Smooth muscle cell (in vitro differentiated cells): ENCODE measurements around the gene WFDC10B. TPM values are rescaled to one million over a fixed set of nuclear protein-coding genes. Genes with fewer than 3 reads are reported as not detected.

Experiments used
- DNase-seq: peaks from one replicate; lab custom pipeline; 2025; ENCODE audit not compliant: unreplicated experiment; lab: John Stamatoyannopoulos, UW
- H2AFZ ChIP-seq: fragments of 200-600 bp; sonication (generic); 2 replicates; pipeline ENCODE4 v1.6.0; 2016; ENCODE audit warnings: antibody characterized with exemption, low read depth, mild to moderate bottlenecking
- H3F3A ChIP-seq: fragments of 200-600 bp; sonication (generic); 2 replicates; pipeline ENCODE4 v1.6.0; 2017; ENCODE audit warnings: antibody characterized with exemption, low read depth
- H3K27ac ChIP-seq: fragments of 200-600 bp; sonication (generic); 2 replicates; pipeline ENCODE4 v1.5.1; 2016; ENCODE audit warnings: low read depth, mild to moderate bottlenecking
- H3K27me3 ChIP-seq: fragments of 200-600 bp; sonication (generic); 2 replicates; pipeline ENCODE4 v1.6.1; 2016; ENCODE audit warnings: low read depth, mild to moderate bottlenecking
- H3K36me3 ChIP-seq: fragments of 200-600 bp; sonication (generic); 2 replicates; pipeline ENCODE4 v1.5.1; 2016; ENCODE audit warnings: low read depth
- H3K4me1 ChIP-seq: fragments of 200-600 bp; sonication (generic); 2 replicates; pipeline ENCODE4 v1.5.1; 2016; ENCODE audit warnings: low read depth
- H3K4me2 ChIP-seq: fragments of 200-600 bp; sonication (generic); 2 replicates; pipeline ENCODE4 v1.6.0; 2016; ENCODE audit warnings: mild to moderate bottlenecking
- H3K4me3 ChIP-seq: fragments of 200-600 bp; sonication (generic); 2 replicates; pipeline ENCODE4 v1.5.1; 2016; ENCODE audit warnings: mild to moderate bottlenecking
- H3K79me2 ChIP-seq: fragments of 200-600 bp; sonication (generic); 2 replicates; pipeline ENCODE4 v1.6.0; 2016; ENCODE audit warnings: low read depth, mild to moderate bottlenecking
- H3K9ac ChIP-seq: fragments of 200-600 bp; sonication (generic); 2 replicates; pipeline ENCODE4 v1.6.0; 2016; ENCODE audit warnings: low read depth
- H3K9me3 ChIP-seq: fragments of 200-600 bp; sonication (generic); replicated peaks from 2 replicates; pipeline ENCODE4 v1.5.1; 2016; ENCODE audit warnings: low read depth
- H4K20me1 ChIP-seq: fragments of 200-600 bp; sonication (generic); 2 replicates; pipeline ENCODE4 v1.6.0; 2016; ENCODE audit warnings: low read depth
- WGBS: methylation state at CpG from one replicate; pipeline ENCODE4 v1.1.7; 2016; ENCODE audit warnings: low lambda C conversion rate; 5-methylcytosine and 5-hydroxymethylcytosine counted together
- polyA plus RNA-seq: library from polyadenylated mRNA; unstranded; fragments of >200 nt; fragmentation: Nextera tagmentation; extraction: Ambion mirVana; gene quantifications from 2 replicates; pipeline ENCODE4 v1.2.1, GENCODE V29; 2016
- total RNA-seq: library from RNA; depleted of rRNA; stranded (reverse); fragments of >200 nt; gene quantifications from 2 replicates; pipeline ENCODE4 v1.2.3, GENCODE V29; 2014
- TF ChIP-seq, protein P1 (sequence below): fragments of 200-600 bp; sonication (generic); IDR thresholded peaks from 2 replicates; pipeline ENCODE4 v1.5.1; 2017; ENCODE audit warnings: borderline replicate concordance, mild to moderate bottlenecking, antibody characterized with exemption; ENCODE audit not compliant: insufficient read depth, poor library complexity, severe bottlenecking

The WFDC10B gene
- total RNA-seq (not detected in 2 replicates), polyA plus RNA-seq (0.31 TPM in 1 of 2 replicates, not detected in the other)

DNA sequence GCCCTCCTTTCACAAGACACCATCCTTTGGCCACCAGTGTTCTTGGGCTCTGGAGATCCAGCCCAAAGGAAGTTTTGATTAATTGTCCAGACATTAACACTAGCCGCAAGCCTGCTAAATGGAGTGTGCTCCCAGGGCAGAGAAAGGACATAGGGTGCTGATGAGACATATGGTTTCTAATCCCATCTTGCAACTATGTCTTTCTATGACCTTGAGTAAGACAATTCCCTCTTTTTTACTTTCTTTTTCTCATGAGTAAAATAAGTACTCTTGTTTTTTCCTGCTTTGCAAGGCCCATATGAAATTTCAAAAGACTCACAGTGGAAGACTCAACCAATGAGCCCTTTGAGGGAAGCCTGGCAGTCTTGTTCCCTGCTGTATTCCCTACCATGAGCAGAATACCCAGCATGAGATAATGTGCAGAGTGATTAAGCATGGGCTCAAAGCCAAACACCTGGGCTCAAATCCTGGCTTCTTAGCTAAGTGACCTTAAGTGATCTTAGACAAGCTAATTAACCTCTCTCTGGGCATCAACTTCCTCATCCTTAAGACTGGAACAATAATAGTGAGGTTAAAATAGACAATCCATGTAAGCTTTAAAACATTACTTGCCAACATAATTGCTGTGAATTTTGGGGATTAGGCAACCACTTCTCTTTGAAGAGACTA lies at the start of gene WFDC10B:
Gene WFDC10B (minus strand): TSS at position 51 of the 669 bp plus-strand sequence. CDS start 19,027 bp downstream, outside the sequence.
- Histone ChIP-seq H3K27ac (no peak within 1 kb of the TSS), H3K4me1 (no peaks in the 10 kb centered on the region)

DNA sequence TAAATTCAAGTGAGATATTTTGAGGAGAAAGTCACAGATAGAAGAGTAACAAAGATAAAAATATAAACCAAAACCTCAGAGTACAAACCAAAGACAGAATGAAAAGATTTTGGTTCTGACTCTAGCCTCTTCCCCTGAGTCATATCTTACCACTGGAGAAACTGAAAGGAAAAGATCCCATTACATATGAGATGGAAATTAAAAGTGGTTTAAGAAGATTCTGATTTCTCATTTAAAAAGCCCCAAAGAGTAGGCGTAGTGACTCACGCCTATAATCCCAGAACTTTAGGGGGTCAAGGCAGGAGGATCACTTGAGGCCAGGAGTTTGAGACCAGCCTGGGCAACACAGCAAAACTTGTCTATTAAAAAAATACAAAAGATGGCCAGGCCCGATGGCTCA lies 47.9 kb upstream of the WFDC10B start:
- Histone ChIP-seq H3K79me2 (no peaks in the 10 kb centered on the region), H2AFZ (no peak overlapping the region)
- 53% methylated on average over 3 of the region's 3 CpGs for WGBS

More for the DNA sequence above, at the start of gene WFDC10B:
- Histone ChIP-seq H3K4me3 (no peak within 1 kb of the TSS), H4K20me1 (no peaks in the 10 kb centered on the region), H3K79me2 (no peaks in the 10 kb centered on the region), H3K27me3 (no peaks in the 10 kb centered on the region), H3K36me3 (no peaks in the 10 kb centered on the region), H2AFZ (no peak within 1 kb of the TSS), H3K9ac (no peak within 1 kb of the TSS), H3F3A (no peaks in the 10 kb centered on the region), H3K9me3 (no peaks in the 10 kb centered on the region), H3K4me2 (no peak within 1 kb of the TSS)
- DNase-seq = no peak
- TF ChIP-seq, protein P1, sequence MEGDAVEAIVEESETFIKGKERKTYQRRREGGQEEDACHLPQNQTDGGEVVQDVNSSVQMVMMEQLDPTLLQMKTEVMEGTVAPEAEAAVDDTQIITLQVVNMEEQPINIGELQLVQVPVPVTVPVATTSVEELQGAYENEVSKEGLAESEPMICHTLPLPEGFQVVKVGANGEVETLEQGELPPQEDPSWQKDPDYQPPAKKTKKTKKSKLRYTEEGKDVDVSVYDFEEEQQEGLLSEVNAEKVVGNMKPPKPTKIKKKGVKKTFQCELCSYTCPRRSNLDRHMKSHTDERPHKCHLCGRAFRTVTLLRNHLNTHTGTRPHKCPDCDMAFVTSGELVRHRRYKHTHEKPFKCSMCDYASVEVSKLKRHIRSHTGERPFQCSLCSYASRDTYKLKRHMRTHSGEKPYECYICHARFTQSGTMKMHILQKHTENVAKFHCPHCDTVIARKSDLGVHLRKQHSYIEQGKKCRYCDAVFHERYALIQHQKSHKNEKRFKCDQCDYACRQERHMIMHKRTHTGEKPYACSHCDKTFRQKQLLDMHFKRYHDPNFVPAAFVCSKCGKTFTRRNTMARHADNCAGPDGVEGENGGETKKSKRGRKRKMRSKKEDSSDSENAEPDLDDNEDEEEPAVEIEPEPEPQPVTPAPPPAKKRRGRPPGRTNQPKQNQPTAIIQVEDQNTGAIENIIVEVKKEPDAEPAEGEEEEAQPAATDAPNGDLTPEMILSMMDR = no peak
- 100% methylated on average over 1 of the region's 1 CpG for WGBS

DNA sequence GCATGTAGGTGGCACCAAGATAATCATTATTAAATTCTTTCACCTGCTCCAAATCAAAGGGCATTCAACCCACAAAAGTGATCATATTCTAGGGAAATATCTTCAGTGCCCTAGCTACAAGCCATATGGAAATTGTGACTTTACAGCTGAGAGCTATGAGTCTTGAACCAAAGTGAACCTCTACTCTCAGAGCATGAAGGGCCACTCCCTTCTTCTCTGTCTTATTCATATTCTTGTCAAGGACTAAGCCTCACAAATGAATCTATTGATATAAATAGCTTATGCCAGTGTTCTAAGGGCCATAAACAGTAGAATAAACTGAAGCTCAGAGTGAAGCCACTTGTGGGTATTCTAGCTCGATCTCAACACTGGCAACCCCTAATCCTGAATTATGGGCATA lies 46.9 kb upstream of the WFDC10B start:
- H3K4me3 ChIP-seq = no peak overlapping the region
- no peak for DNase-seq
- no peaks in the 10 kb centered on the region for H3K27me3 ChIP-seq
- peak overlapping the region; percentile 15 for H3K4me2 ChIP-seq
- no peak overlapping the region for H2AFZ ChIP-seq
- no peak overlapping the region for H3K27ac ChIP-seq
- H3K36me3 ChIP-seq = no peaks in the 10 kb centered on the region
- H4K20me1 ChIP-seq = peaks cover 4% of the 10 kb centered on the region
- H3K4me1 ChIP-seq = no peaks in the 10 kb centered on the region
- 89% methylated on average over 1 of the region's 1 CpG for WGBS
- TF ChIP-seq, protein P1 = no peak
- H3K79me2 ChIP-seq = no peaks in the 10 kb centered on the region
- H3K9ac ChIP-seq = no peak overlapping the region
- no peaks in the 10 kb centered on the region for H3F3A ChIP-seq
- H3K9me3 ChIP-seq = no peaks in the 10 kb centered on the region

More for the DNA sequence above, 47.9 kb upstream of the WFDC10B start:
- Histone ChIP-seq H3F3A (no peaks in the 10 kb centered on the region), H3K9me3 (no peaks in the 10 kb centered on the region), H3K9ac (no peak overlapping the region), H4K20me1 (peaks cover 4% of the 10 kb centered on the region), H3K36me3 (no peaks in the 10 kb centered on the region), H3K27me3 (no peaks in the 10 kb centered on the region), H3K4me2 (peak overlapping the region; percentile 15), H3K4me1 (no peaks in the 10 kb centered on the region), H3K27ac (peak overlapping the region; percentile 35), H3K4me3 (no peak overlapping the region)
- TF ChIP-seq, protein P1 = no peak
- no peak for DNase-seq

DNA sequence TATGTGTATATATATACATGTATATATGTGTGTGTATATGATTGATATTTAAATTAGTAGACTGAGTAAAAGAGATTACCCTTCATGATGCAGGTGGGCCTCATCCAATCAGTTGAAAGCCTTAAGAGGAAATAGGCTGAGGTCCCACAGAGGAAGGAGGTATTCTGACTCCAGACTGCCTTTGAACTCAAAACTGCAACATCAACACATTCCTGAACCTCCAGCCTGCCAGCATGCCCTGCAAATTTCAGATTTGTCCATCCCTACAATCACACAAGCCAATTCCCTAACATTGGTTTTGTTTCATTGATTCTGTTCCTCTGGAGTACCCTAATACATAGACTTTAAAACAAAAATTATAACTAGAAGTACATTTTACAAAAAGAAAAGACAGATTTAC lies 40.2 kb upstream of the WFDC10B start:
- H3K36me3 ChIP-seq = no peaks in the 10 kb centered on the region
- DNase-seq = no peak
- no peak overlapping the region for H3K27ac ChIP-seq
- no peaks in the 10 kb centered on the region for H3K9me3 ChIP-seq
- no peak overlapping the region for H3K4me2 ChIP-seq
- TF ChIP-seq, protein P1 = no peak
- no peak overlapping the region for H3K9ac ChIP-seq
- no peaks in the 10 kb centered on the region for H4K20me1 ChIP-seq
- H3K27me3 ChIP-seq = no peaks in the 10 kb centered on the region
- no peaks in the 10 kb centered on the region for H3K79me2 ChIP-seq
- no peak overlapping the region for H2AFZ ChIP-seq
- H3K4me3 ChIP-seq = no peak overlapping the region
- H3F3A ChIP-seq = no peaks in the 10 kb centered on the region
- no peaks in the 10 kb centered on the region for H3K4me1 ChIP-seq
